ENCODE measurements around the gene FGF14.

DNA sequence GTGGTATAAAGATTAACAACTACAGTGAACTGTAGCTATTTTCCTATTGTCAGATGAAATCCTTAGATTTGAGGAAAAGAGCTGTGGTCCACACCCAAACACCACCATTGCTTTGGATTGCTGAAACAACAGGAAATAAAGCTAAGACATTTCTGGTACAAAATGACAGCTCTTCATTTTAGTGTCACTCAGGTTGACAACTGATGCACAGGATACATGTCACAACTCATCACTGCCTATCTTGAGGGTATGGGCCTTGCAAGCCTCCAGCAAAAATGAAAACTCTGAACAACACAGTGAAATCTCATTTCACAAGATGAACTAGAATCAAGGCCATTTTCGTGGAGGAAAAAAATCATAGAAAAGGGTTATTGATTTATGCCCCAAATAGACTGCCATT, 609.7 kb downstream of the FGF14 start:
- TF ChIP-seq, protein P1, sequence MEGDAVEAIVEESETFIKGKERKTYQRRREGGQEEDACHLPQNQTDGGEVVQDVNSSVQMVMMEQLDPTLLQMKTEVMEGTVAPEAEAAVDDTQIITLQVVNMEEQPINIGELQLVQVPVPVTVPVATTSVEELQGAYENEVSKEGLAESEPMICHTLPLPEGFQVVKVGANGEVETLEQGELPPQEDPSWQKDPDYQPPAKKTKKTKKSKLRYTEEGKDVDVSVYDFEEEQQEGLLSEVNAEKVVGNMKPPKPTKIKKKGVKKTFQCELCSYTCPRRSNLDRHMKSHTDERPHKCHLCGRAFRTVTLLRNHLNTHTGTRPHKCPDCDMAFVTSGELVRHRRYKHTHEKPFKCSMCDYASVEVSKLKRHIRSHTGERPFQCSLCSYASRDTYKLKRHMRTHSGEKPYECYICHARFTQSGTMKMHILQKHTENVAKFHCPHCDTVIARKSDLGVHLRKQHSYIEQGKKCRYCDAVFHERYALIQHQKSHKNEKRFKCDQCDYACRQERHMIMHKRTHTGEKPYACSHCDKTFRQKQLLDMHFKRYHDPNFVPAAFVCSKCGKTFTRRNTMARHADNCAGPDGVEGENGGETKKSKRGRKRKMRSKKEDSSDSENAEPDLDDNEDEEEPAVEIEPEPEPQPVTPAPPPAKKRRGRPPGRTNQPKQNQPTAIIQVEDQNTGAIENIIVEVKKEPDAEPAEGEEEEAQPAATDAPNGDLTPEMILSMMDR (IDR thresholded peaks at IDR 0.05; ENCODE audit: low read depth, low read length) = no peak
- TF ChIP-seq EZH2phosphoT487 (IDR thresholded peaks at IDR 0.05; ENCODE audit: low read depth) = no peak
